Hepatocyte (in vitro differentiated cells): Measurements from ENCODE around the gene RABL3.

ENCODE experiments used
- CTCF ChIP-seq: fragments of 200-600 bp; sonication (generic); IDR thresholded peaks from 2 replicates; pipeline ENCODE4 v1.5.1; 2016; ENCODE audit warnings: antibody characterized with exemption, mild to moderate bottlenecking; ENCODE audit not compliant: poor library complexity
- EZH2 ChIP-seq: fragments of 200-600 bp; sonication (generic); IDR thresholded peaks from 2 replicates; pipeline ENCODE4 v1.6.1; 2016; ENCODE audit warnings: antibody characterized with exemption, mild to moderate bottlenecking, borderline replicate concordance
- EZH2phosphoT487 ChIP-seq: fragments of 200-600 bp; sonication (generic); IDR thresholded peaks from one replicate; pipeline ENCODE4 v1.6.1; 2018; ENCODE audit warnings: antibody characterized with exemption, mild to moderate bottlenecking, low read depth, moderate library complexity; ENCODE audit not compliant: unreplicated experiment, severe bottlenecking

- no peak for TF ChIP-seq CTCF
- TF ChIP-seq EZH2, result no peak
- no peak for TF ChIP-seq EZH2phosphoT487
These were observed 9.9 kb upstream of the RABL3 start for GRCh38 chr3:120752230-120752629.
